HepG2 (cell line): ENCODE measurements around the gene GNMT. TPM values are rescaled to one million over a fixed set of nuclear protein-coding genes. Genes with fewer than 3 reads are reported as not detected.

ENCODE experiments used
- ARNT ChIP-seq: fragments of 450-650 bp; IDR thresholded peaks from 2 replicates; pipeline ENCODE4 v1.6.1; 2017
- CCAR2 ChIP-seq: fragments of 200-400 bp; formaldehyde crosslinking; optimal IDR thresholded peaks from 2 replicates; pipeline ENCODE3; 2018; ENCODE audit warnings: low read depth, mild to moderate bottlenecking, low read length, moderate library complexity
- CREB3 ChIP-seq: sonication (generic); formaldehyde crosslinking; IDR thresholded peaks from 2 replicates; pipeline ENCODE4 v1.5.0; 2020; ENCODE audit warnings: missing genetic modification reagents
- EEA1 ChIP-seq: sonication (generic); formaldehyde crosslinking; IDR thresholded peaks from 2 replicates; pipeline ENCODE4 v1.5.1; 2020; ENCODE audit warnings: mild to moderate bottlenecking, missing genetic modification reagents, borderline replicate concordance
- KDM6A ChIP-seq: IDR thresholded peaks from 2 replicates; pipeline ENCODE4 v1.6.1; 2016; ENCODE audit warnings: low read depth
- MYNN ChIP-seq: sonication (generic); formaldehyde crosslinking; IDR thresholded peaks from 2 replicates; pipeline ENCODE4 v1.4.0; 2020; ENCODE audit warnings: mild to moderate bottlenecking, low read depth, missing genetic modification reagents
- NR2C2 ChIP-seq: sonication (generic); formaldehyde crosslinking; IDR thresholded peaks from 2 replicates; pipeline ENCODE4 v1.4.0; 2020; ENCODE audit warnings: missing genetic modification reagents, mild to moderate bottlenecking, moderate library complexity, borderline replicate concordance
- PCBP2 ChIP-seq: fragments of 200-400 bp; formaldehyde crosslinking; optimal IDR thresholded peaks from 2 replicates; pipeline ENCODE3; 2018; ENCODE audit warnings: low read length, low read depth; ENCODE audit not compliant: poor library complexity, severe bottlenecking
- PLSCR1 ChIP-seq: sonication (generic); formaldehyde crosslinking; IDR thresholded peaks from 2 replicates; pipeline ENCODE4 v1.5.0; 2020; ENCODE audit warnings: missing genetic modification reagents, mild to moderate bottlenecking, borderline replicate concordance
- RNF2 ChIP-seq: fragments of 450-650 bp; conservative IDR thresholded peaks from 2 replicates; pipeline ENCODE4 v1.6.1; 2016; ENCODE audit warnings: low read depth
- SMAD1 ChIP-seq: sonication (generic); formaldehyde crosslinking; IDR thresholded peaks from 2 replicates; pipeline ENCODE4 v1.4.0; 2020; ENCODE audit warnings: missing genetic modification reagents, low read depth, mild to moderate bottlenecking, borderline replicate concordance
- SRY ChIP-seq: sonication (generic); formaldehyde crosslinking; IDR thresholded peaks from 2 replicates; pipeline ENCODE4 v1.8.0; 2022; ENCODE audit warnings: mild to moderate bottlenecking, missing genetic modification reagents
- SUZ12 ChIP-seq: fragments of 150-350 bp; IDR thresholded peaks from 2 replicates; pipeline ENCODE4 v1.6.1; 2014; ENCODE audit warnings: low read depth, low read length
- ZBTB46 ChIP-seq: sonication (generic); formaldehyde crosslinking; IDR thresholded peaks from 2 replicates; pipeline ENCODE4 v1.4.0; 2020; ENCODE audit warnings: mild to moderate bottlenecking, missing genetic modification reagents, borderline replicate concordance
- ZNF275 ChIP-seq: sonication (generic); formaldehyde crosslinking; IDR thresholded peaks from 2 replicates; pipeline ENCODE4 v1.8.0; 2022; ENCODE audit warnings: missing genetic modification reagents, mild to moderate bottlenecking, inconsistent platforms, borderline replicate concordance
- ZNF354B ChIP-seq: sonication (generic); formaldehyde crosslinking; IDR thresholded peaks from 2 replicates; pipeline ENCODE4 v1.8.0; 2022; ENCODE audit warnings: mild to moderate bottlenecking, missing genetic modification reagents
- ZNF574 ChIP-seq: sonication (generic); formaldehyde crosslinking; IDR thresholded peaks from 2 replicates; pipeline ENCODE4 v1.4.0; 2020; ENCODE audit warnings: missing genetic modification reagents
- ZNF605 ChIP-seq: sonication (generic); formaldehyde crosslinking; IDR thresholded peaks from 2 replicates; pipeline ENCODE4 v1.8.0; 2022; ENCODE audit warnings: mild to moderate bottlenecking, missing genetic modification reagents
- ZNF652 ChIP-seq: IDR thresholded peaks from 2 replicates; pipeline ENCODE4 v1.6.1; 2016; ENCODE audit warnings: low read depth, borderline replicate concordance
- ZNF672 ChIP-seq: sonication (generic); formaldehyde crosslinking; IDR thresholded peaks from 2 replicates; pipeline ENCODE4 v1.8.1; 2022; ENCODE audit warnings: missing genetic modification reagents
- ZSCAN20 ChIP-seq: sonication (generic); formaldehyde crosslinking; IDR thresholded peaks from 2 replicates; pipeline ENCODE4 v1.4.0; 2020; ENCODE audit warnings: missing genetic modification reagents, mild to moderate bottlenecking, borderline replicate concordance
- polyA plus RNA-seq, 8 experiments: library from polyadenylated mRNA; depleted of rRNA in 3 of 8; stranded (reverse) in 7 of 8; unstranded in 1 of 8; fragments of >200 nt; fragmentation: Illumina TruSeq in 4 of 8; extraction: Trizol in 4 of 8; gene quantifications; 2 replicates each; pipeline versions ENCODE4 v1.2.1 to v1.2.3, GENCODE V29; 2011 to 2016; ENCODE audit warnings: low read depth in 4 of 8, missing spikeins in 1 of 8, mixed read lengths in 1 of 8; ENCODE audit not compliant: insufficient read depth in 1 of 8
- total RNA-seq, 5 experiments: library from RNA; depleted of rRNA; stranded (reverse); fragments of >200 nt; fragmentation: Illumina TruSeq; extraction: Trizol; gene quantifications; 2 replicates each; pipeline ENCODE4 v1.2.3, GENCODE V29; 2016; ENCODE audit warnings: low read depth in 1 of 5

GNMT gene
- total and polyA plus RNA-seq, 2 of the 13 experiments (the other 11 are each of a cell fraction or from before 2014, with no cell fraction given) = 2.8 to 7.0 TPM

- TF ChIP-seq ZBTB46 (CRISPR knock-in tag) = no peak
- peak; percentile 32; the same call in 1 of the 2 replicates for TF ChIP-seq ZSCAN20
- no peak for TF ChIP-seq EEA1
- no peak for TF ChIP-seq SMAD1 (CRISPR knock-in tag)
- no peak for TF ChIP-seq ZNF672 (CRISPR knock-in tag)
- TF ChIP-seq ARNT = no peak
- TF ChIP-seq ZNF605 (CRISPR knock-in tag) = no peak; the same call in 1 of the 2 replicates
- peak; percentile 76; the same call in 1 of the 2 replicates for TF ChIP-seq ZNF574 (CRISPR knock-in tag)
- TF ChIP-seq SUZ12 = no peak
- no peak for TF ChIP-seq CCAR2
- TF ChIP-seq PCBP2 = no peak
- TF ChIP-seq ZNF354B (CRISPR knock-in tag) = 0 out of 2 replicates have a peak, but pooled peaks have one; percentile 58
- TF ChIP-seq KDM6A (CRISPR knock-in tag) = no peak
- no peak for TF ChIP-seq ZNF652 (CRISPR knock-in tag)
- no peak for TF ChIP-seq RNF2
- peak; percentile 92 for TF ChIP-seq CREB3 (CRISPR knock-in tag)
- TF ChIP-seq PLSCR1 (CRISPR knock-in tag) = no peak
- no peak for TF ChIP-seq SRY
- no peak for TF ChIP-seq NR2C2 (CRISPR knock-in tag)
- TF ChIP-seq ZNF275 (CRISPR knock-in tag) = peak; percentile 80; the same call in 1 of the 2 replicates
- no peak for TF ChIP-seq MYNN
Measured at GRCh38 chr6:42984001-42984923, 23.7 kb downstream of the GNMT start, which contains the start of gene PPP2R5D (continued).
